Psoas muscle (tissue), 8 donors: ENCODE data around the gene CACTIN. TPM values are rescaled to one million over a fixed set of nuclear protein-coding genes. Genes with fewer than 3 reads are reported as not detected.

Source experiments
- ATAC-seq, 4 donors: fragments of 200-7000 bp; cut with Tn5 transposase; one replicate each; pipeline ENCODE4 v1.9.1; 2020; ENCODE audit warnings: moderate library complexity in 3 of 4, mild to moderate bottlenecking in 2 of 4
- DNase-seq, 2 donors: peaks; one replicate each; pipeline ENCODE4 v3.0.0-alpha.2; 2020
- H3K27ac ChIP-seq: fragments of 200-600 bp; one replicate; pipeline ENCODE4 v1.8.0; 2022
- H3K27me3 ChIP-seq, 3 donors: fragments of 200-600 bp in 1 of 3; one replicate each; pipeline versions ENCODE4 v1.6.1 to v1.8.0; 2013 to 2022; ENCODE audit warnings: low read length in 2 of 3, mild to moderate bottlenecking in 2 of 3, moderate library complexity in 1 of 3; ENCODE audit not compliant: insufficient read depth in 3 of 3
- H3K36me3 ChIP-seq, 2 donors: fragments of 200-600 bp in 1 of 2; one replicate each; pipeline versions ENCODE4 v1.6.1 to v1.8.0; 2013 to 2022; ENCODE audit warnings: low read depth in 1 of 2, mild to moderate bottlenecking in 1 of 2, moderate library complexity in 1 of 2; ENCODE audit not compliant: insufficient read depth in 1 of 2
- H3K4me1 ChIP-seq: fragments of 200-600 bp; one replicate; pipeline ENCODE4 v1.8.0; 2022
- H3K4me3 ChIP-seq: fragments of 200-600 bp; one replicate; pipeline ENCODE4 v1.8.0; 2022; ENCODE audit warnings: mild to moderate bottlenecking
- H3K9me3 ChIP-seq: fragments of 200-600 bp; one replicate; pipeline ENCODE4 v1.8.0; 2022
- WGBS, 3 donors: extraction: QIAGEN DNeasy Blood & Tissue Kit; methylation state at CpG; one replicate each; pipeline versions ENCODE4 v1.1.6 to v1.1.7; 2013; 5-methylcytosine and 5-hydroxymethylcytosine counted together
- intact Hi-C, 2 donors: fragments of 100-400 bp; cut with DNase I; formaldehyde crosslinking; loops; one replicate each; pipeline versions ENCODE4 v1.11.0 to v1.14.2; 2022
- polyA plus RNA-seq, 3 donors: library from polyadenylated mRNA; stranded (reverse); fragments of 200-250 nt; gene quantifications; one replicate each; pipeline ENCODE4 v1.2.3, GENCODE V29; 2013
- total RNA-seq, 4 donors: library from RNA; stranded (reverse); fragmentation: NEBNext Ultra II Directional in 2 of 4; extraction: Animal tissue kit (Norgen Biotek cat#: 25700) in 2 of 4; gene quantifications; one replicate each; pipeline versions ENCODE4 v1.2.1 to v1.2.4, GENCODE V29; 2021 to 2023
- TF ChIP-seq, protein P1 (sequence below): fragments of 200-600 bp; IDR thresholded peaks from one replicate; pipeline ENCODE4 v1.8.0; 2022; ENCODE audit warnings: antibody characterized with exemption
- donor health status: healthy with polysubstance abuse.
- donor health status: DM: no; HTN: no; CAD: no; lungs with moderate emphysema.
- donor health status: Bipolar disorder and iron deficiency.
- donor health status: healthy.
- donor health status: DM: yes; HTN: yes; CAD: no.
- donor health status: DM: no; HTN: no; CAD: no.
- donor health status: DM: no; HTN: no; CAD: no.
- donor health status: DM: yes; HTN: yes; CAD: no.

The CACTIN gene
- total and polyA plus RNA-seq, 7 donors, result 11.8 to 21.4 (median 16.3) TPM

DNA sequence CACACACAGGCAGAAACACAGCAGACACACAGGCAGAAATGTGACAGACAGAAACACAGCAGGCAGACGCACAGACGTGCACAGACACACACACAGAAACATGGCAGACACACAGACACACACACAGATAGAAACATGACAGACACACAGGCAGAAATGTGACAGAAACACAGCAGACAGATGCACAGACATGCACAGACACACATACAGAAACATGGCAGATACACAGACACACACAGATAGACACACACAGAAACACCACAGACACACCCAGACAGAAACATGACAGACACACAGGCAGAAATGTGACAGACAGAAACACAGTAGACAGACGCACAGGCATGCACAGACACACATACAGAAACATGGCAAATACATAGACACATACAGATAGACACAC is 21.2 kb downstream of the CACTIN start:
- peaks cover 5% of the 10 kb centered on the region for H3K4me1 ChIP-seq
- H3K27me3 ChIP-seq, result peaks cover 0 to 39% (median 11%) of the 10 kb centered on the region in 3 donors
- H3K27ac ChIP-seq, result no peak overlapping the region
- intact Hi-C loops, result no loop called here
- DNase-seq, result no peak
- H3K36me3 ChIP-seq, result no peaks in the 10 kb centered on the region
- 63 to 69% (median 67%) methylated on average over 3 of the region's 3 CpGs for WGBS, 3 donors
- H3K9me3 ChIP-seq, result no peaks in the 10 kb centered on the region
- peak overlapping the region; percentile 62 for H3K4me3 ChIP-seq
- TF ChIP-seq, protein P1, sequence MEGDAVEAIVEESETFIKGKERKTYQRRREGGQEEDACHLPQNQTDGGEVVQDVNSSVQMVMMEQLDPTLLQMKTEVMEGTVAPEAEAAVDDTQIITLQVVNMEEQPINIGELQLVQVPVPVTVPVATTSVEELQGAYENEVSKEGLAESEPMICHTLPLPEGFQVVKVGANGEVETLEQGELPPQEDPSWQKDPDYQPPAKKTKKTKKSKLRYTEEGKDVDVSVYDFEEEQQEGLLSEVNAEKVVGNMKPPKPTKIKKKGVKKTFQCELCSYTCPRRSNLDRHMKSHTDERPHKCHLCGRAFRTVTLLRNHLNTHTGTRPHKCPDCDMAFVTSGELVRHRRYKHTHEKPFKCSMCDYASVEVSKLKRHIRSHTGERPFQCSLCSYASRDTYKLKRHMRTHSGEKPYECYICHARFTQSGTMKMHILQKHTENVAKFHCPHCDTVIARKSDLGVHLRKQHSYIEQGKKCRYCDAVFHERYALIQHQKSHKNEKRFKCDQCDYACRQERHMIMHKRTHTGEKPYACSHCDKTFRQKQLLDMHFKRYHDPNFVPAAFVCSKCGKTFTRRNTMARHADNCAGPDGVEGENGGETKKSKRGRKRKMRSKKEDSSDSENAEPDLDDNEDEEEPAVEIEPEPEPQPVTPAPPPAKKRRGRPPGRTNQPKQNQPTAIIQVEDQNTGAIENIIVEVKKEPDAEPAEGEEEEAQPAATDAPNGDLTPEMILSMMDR, result no peak
- ATAC-seq, result no peak

DNA sequence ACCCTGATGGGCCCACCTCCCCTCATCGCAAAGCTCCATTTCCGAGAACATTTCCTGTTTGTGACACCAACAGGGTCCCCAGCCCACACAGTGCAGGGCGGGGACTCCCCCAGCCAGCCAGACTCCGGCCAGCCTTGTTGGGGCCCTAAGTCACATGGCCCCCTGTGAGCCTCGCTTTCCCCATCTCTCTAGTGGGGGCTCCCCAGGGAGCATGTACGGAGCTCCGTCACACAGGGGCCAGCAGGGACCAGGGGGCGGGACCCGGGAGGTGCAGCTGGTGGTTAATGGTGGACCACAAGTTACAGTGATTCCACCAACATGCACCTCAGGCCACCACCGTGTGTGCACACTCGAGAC is 21.6 kb downstream of the CACTIN start:
- TF ChIP-seq, protein P1, result no peak
- Histone ChIP-seq H3K9me3 (no peaks in the 10 kb centered on the region), H3K36me3 (no peaks in the 10 kb centered on the region), H3K27me3 (peaks cover 0 to 39% (median 11%) of the 10 kb centered on the region in 3 donors), H3K4me1 (peaks cover 5% of the 10 kb centered on the region), H3K4me3 (peak overlapping the region; percentile 62), H3K27ac (no peak overlapping the region)
- intact Hi-C loops, result no loop called here
- ATAC-seq (no peak), DNase-seq (no peak)
- 41 to 53% (median 52%) methylated on average over 11 of the region's 11 CpGs for WGBS, 3 donors

DNA sequence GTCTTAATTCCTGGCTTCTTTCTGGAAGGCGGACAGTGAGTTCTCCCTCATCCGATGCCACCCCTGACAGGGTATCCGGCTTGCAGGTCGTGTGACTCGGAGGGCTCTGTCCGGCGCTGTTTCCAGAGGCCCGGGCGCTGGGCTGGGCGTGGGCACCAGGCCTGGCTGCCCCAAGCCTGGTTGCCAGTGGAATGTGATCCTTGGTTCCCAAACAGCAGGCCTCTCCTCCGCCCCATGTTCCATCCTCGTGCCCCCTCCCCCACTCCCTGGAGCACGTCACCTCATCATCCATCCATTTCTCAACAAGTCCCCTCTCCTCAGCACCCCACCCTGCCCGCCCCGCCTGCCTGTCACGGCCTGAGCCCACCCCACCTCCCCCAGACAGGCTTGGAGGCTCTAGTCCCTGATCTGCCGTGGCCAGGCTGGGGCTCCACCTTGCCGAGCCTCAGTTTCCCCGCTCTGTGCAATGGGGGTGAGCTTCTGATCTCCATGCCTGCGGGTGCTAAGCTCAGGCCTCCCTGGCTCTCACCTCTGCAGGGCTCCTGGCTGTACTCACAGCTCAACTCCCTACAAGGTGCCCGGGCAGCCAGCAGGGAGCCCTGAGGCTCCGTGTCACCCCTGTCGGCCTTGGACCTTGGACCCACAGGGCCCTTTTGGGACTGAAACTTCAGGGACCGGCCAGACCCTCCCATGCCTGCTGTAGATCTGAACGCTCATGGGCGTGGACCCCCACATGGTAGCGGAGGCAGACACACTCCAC is 22.2 kb downstream of the CACTIN start:
- 60 to 74% (median 61%) methylated on average over 24 to 27 of the region's 27 CpGs for WGBS, 3 donors

DNA sequence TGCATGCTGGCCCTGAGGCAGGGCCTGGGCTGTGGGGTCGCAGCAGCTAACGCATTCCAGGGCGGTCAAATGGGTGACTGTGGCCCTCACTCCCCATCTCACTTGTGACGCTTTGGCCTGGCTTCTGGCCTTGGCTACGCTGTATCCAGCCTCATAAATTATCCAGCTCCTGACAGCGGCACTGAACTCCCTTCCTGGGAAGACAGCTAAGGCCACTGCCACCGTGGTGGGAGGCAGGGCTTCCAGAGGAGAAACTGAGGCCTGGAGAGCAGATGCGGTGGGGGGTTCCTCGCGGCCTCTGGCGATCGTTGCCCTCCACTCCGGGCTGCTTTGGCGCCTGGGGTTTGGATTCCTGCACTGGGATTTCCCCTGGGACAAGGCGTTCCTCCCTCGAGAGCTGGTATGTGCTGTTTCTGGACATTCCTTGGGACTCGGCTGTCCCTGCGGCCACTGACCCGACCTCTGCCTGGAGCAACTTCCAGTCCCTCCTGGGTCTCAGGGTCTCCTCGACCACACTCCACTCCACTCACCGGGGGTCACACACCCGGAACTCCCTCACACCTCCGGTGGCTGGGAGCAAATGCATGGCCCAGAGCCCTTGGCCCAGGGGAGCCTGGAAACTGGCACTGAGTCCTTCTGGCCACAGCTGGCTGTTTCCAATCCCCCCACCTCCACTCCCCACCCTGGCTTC is 23.3 kb downstream of the CACTIN start:
- no peak for DNase-seq
- intact Hi-C loops, result no loop called here
- H3K36me3 ChIP-seq, result no peaks in the 10 kb centered on the region
- H3K9me3 ChIP-seq, result no peaks in the 10 kb centered on the region
- peak in 1 of 4 donors; percentile 4 for ATAC-seq
- 25 to 39% (median 37%) methylated on average over 20 to 23 of the region's 23 CpGs for WGBS, 3 donors
- no peak overlapping the region for H3K4me3 ChIP-seq
- peaks cover 1% of the 10 kb centered on the region for H3K4me1 ChIP-seq
- peak overlapping the region; percentile 50 for H3K27ac ChIP-seq
- peaks cover 0 to 39% (median 11%) of the 10 kb centered on the region in 3 donors for H3K27me3 ChIP-seq
- TF ChIP-seq, protein P1, result no peak

More for the DNA sequence above, 22.2 kb downstream of the CACTIN start:
- H3K4me3 ChIP-seq, result peak overlapping the region; percentile 62
- H3K27ac ChIP-seq, result peak overlapping the region; percentile 16
- H3K36me3 ChIP-seq, result no peaks in the 10 kb centered on the region
- H3K4me1 ChIP-seq, result peaks cover 5% of the 10 kb centered on the region
- no peak for ATAC-seq
- TF ChIP-seq, protein P1, result no peak
- peaks cover 0 to 39% (median 11%) of the 10 kb centered on the region in 3 donors for H3K27me3 ChIP-seq
- DNase-seq, result no peak
- intact Hi-C loops, result no loop called here
- H3K9me3 ChIP-seq, result no peaks in the 10 kb centered on the region
